ENCODE measurements around the gene LEMD2.

DNA sequence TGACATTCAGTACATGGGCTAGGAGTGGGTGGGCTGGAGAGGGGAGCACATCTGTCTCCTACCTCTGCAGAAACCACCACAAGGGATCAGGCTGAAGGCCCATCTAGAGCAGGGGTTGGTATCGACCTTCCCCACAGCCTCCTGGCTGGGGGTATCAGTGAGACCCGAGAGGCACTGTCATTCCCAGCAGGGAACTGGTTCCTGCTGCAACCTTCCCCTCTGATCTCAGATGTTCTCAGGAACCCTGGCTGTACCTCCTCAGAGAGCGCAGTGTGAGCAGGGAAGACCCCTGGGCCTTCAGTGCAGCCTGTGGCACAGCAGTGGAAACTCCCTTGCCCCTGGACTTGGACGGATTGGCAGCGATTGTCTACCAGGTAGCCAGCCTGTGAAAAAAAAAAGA, 50.1 kb downstream of the LEMD2 start:
- TF ChIP-seq CTCF (IDR thresholded peaks at IDR 0.05 in 8 of 11, conservative IDR thresholded peaks at IDR 0.05 in 3 of 11) (no peak), POLR2AphosphoS5 (IDR thresholded peaks at IDR 0.05) (no peak), POLR2A (IDR thresholded peaks at IDR 0.05) (no peak)
